HL-60 (cell line): ENCODE measurements around the gene PCNX2.

ENCODE experiments used
- DNase-seq, 2 experiments: peaks; one replicate each; pipeline ENCODE4 v3.0.0-alpha.2; 2010 to 2020; ENCODE audit warnings: low read depth in 1 of 2, low spot score in 1 of 2
- H3K27ac ChIP-seq: fragments of 250-450 bp; sonication (Bioruptor Pico); replicated peaks from 2 replicates; pipeline ENCODE4 v1.5.1; 2020; ENCODE audit warnings: mild to moderate bottlenecking, moderate library complexity
- H3K27me3 ChIP-seq: fragments of 250-450 bp; sonication (Bioruptor Pico); 2 replicates; pipeline ENCODE4 v1.5.1; 2021; ENCODE audit warnings: mild to moderate bottlenecking, moderate library complexity; ENCODE audit not compliant: insufficient read depth, poor library complexity, severe bottlenecking
- H3K4me3 ChIP-seq: replicated peaks from 2 replicates; pipeline ENCODE4 v1.5.1; 2011; ENCODE audit warnings: mild to moderate bottlenecking, control low read depth, low read length; ENCODE audit not compliant: insufficient read depth
- GABPA ChIP-seq: IDR thresholded peaks from 2 replicates; pipeline ENCODE4 v1.6.1; 2012; ENCODE audit warnings: low read depth
- POLR2AphosphoS5 ChIP-seq: IDR thresholded peaks from 2 replicates; pipeline ENCODE4 v1.6.1; 2012; ENCODE audit warnings: low read depth
- SPI1 ChIP-seq: IDR thresholded peaks from 2 replicates; pipeline ENCODE4 v1.6.1; 2012; ENCODE audit warnings: low read depth, mild to moderate bottlenecking, borderline replicate concordance
- TF ChIP-seq, protein P1 (sequence below): IDR thresholded peaks from one replicate; pipeline ENCODE4 v1.5.1; 2011; ENCODE audit warnings: low read length, control low read depth, inconsistent platforms; ENCODE audit not compliant: insufficient read depth
- TF ChIP-seq, protein P2 (sequence below): IDR thresholded peaks from 2 replicates; pipeline ENCODE4 v1.6.1; 2012; ENCODE audit warnings: low read depth; ENCODE audit not compliant: insufficient replicate concordance

The PCNX2 gene

DNA sequence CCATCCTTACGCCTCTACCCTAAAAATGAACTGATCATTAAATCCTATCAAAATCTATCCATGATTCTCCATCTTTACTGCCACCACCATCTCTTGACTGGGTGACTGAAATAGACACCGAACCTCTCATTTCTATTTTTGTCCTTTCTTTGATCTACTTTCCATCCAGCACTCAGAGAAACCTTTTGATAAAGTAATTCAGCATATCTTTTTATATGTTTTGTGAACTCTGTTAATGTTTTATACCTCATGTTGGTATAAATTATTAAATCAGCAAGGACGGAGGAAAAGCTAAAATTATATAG, 13.0 kb downstream of the PCNX2 start:
- Histone ChIP-seq H3K27me3 (no peaks in the 10 kb centered on the region), H3K27ac (no peak overlapping the region), H3K4me3 (no peak overlapping the region)
- TF ChIP-seq GABPA (no peak), POLR2AphosphoS5 (no peak), SPI1 (no peak)
- TF ChIP-seq, protein P1, sequence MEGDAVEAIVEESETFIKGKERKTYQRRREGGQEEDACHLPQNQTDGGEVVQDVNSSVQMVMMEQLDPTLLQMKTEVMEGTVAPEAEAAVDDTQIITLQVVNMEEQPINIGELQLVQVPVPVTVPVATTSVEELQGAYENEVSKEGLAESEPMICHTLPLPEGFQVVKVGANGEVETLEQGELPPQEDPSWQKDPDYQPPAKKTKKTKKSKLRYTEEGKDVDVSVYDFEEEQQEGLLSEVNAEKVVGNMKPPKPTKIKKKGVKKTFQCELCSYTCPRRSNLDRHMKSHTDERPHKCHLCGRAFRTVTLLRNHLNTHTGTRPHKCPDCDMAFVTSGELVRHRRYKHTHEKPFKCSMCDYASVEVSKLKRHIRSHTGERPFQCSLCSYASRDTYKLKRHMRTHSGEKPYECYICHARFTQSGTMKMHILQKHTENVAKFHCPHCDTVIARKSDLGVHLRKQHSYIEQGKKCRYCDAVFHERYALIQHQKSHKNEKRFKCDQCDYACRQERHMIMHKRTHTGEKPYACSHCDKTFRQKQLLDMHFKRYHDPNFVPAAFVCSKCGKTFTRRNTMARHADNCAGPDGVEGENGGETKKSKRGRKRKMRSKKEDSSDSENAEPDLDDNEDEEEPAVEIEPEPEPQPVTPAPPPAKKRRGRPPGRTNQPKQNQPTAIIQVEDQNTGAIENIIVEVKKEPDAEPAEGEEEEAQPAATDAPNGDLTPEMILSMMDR = no peak
- TF ChIP-seq, protein P2, sequence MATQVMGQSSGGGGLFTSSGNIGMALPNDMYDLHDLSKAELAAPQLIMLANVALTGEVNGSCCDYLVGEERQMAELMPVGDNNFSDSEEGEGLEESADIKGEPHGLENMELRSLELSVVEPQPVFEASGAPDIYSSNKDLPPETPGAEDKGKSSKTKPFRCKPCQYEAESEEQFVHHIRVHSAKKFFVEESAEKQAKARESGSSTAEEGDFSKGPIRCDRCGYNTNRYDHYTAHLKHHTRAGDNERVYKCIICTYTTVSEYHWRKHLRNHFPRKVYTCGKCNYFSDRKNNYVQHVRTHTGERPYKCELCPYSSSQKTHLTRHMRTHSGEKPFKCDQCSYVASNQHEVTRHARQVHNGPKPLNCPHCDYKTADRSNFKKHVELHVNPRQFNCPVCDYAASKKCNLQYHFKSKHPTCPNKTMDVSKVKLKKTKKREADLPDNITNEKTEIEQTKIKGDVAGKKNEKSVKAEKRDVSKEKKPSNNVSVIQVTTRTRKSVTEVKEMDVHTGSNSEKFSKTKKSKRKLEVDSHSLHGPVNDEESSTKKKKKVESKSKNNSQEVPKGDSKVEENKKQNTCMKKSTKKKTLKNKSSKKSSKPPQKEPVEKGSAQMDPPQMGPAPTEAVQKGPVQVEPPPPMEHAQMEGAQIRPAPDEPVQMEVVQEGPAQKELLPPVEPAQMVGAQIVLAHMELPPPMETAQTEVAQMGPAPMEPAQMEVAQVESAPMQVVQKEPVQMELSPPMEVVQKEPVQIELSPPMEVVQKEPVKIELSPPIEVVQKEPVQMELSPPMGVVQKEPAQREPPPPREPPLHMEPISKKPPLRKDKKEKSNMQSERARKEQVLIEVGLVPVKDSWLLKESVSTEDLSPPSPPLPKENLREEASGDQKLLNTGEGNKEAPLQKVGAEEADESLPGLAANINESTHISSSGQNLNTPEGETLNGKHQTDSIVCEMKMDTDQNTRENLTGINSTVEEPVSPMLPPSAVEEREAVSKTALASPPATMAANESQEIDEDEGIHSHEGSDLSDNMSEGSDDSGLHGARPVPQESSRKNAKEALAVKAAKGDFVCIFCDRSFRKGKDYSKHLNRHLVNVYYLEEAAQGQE = no peak
- DNase-seq = no peak

DNA sequence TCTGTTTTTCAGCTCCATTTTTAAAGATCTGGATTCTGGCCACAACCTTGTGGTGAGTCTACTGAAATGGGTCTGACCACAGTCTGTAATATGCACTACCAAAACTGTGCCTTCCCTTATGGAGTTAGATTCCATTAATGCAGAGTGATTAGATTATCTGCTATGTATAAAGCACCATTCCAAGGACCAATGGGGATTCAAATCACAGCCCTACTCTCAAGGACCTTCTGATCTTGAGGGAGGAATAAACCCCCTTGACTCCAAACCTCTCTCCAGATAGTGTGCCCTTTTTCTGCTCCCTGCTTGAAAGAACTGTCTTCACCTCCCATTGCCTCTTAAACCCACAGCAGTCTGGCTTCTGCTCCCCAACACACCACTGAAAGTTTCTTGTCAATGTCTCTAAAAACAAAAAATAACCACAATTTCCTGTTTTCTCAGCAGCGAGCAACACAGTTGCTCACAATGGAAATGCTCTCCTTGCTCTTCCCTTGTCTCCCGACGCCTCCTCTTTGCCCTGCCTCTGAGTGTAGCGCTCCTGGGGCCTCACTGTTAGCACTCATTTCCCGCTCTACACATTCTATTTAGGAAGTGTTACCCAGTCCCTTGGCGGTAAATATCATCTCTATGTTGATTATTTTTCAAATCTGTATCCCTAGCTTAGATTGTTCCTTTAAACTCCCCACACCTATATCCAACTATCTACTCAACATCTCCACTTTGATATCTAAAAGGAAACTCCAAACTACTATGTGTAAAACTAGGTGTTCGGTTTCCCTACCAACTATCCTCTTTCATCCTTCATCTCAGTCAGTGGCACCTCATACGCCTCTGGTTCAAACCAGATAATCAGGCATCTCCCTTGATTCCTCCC, 13.6 kb downstream of the PCNX2 start:
- H3K27ac ChIP-seq = no peak overlapping the region
- peak in 1 of 2 experiments; percentile 56 for DNase-seq
- H3K27me3 ChIP-seq = no peaks in the 10 kb centered on the region
- no peak overlapping the region for H3K4me3 ChIP-seq
- TF ChIP-seq SPI1 = no peak
- TF ChIP-seq, protein P1 = no peak
- no peak for TF ChIP-seq GABPA
- TF ChIP-seq POLR2AphosphoS5 = no peak
- TF ChIP-seq, protein P2 = no peak

DNA sequence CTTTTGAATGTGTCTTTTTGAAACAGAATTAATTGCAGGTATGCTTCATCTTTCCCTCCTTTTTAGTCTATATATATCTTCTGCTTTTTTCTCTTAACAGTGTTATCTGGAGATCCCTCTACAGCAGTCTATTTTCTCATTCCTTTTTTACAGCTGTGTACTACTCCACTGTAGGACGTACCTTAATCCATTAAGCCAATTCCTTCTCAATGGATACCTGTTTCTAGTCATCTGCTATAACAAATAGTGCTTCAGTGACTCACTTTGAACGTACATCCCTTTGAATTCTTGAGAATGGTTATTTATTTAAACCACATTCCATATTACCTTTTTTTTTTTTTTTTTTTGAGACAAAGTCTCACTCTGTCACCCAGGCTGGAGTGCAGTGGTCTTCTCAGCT, 15.6 kb downstream of the PCNX2 start:
- TF ChIP-seq SPI1 = no peak
- TF ChIP-seq, protein P2 = no peak
- TF ChIP-seq, protein P1 = no peak
- TF ChIP-seq POLR2AphosphoS5 = no peak
- no peak for TF ChIP-seq GABPA
- no peak overlapping the region for H3K27ac ChIP-seq
- no peak overlapping the region for H3K4me3 ChIP-seq
- H3K27me3 ChIP-seq = no peaks in the 10 kb centered on the region
- no peak for DNase-seq
